ENCODE results near the gene EGR4. TPM values are rescaled to one million over a fixed set of nuclear protein-coding genes. Genes with fewer than 3 reads are reported as not detected.

The EGR4 gene
- total RNA-seq, 6 experiments from 2014 or later = not detected

- 47% methylated on average over 3 of the region's 3 CpGs for WGBS (ENCODE audit: insufficient coverage, low coverage, low lambda C conversion rate, missing lambda C conversion rate)
- H3K27me3 ChIP-seq = no peaks in the 10 kb centered on the region
- TF ChIP-seq POLR2A (IDR thresholded peaks at IDR 0.05) (no peak), CTCF (IDR thresholded peaks at IDR 0.05) (no peak)
Measured at GRCh38 chr2:73300926-73301325, 7.6 kb upstream of the EGR4 start.

GRCh38 chr2:73297586-73297985 lies 4.2 kb upstream of the EGR4 start:
- no peaks in the 10 kb centered on the region for H3K36me3 ChIP-seq
- no peak for TF ChIP-seq CTCF (IDR thresholded peaks at IDR 0.05)
- no peak for TF ChIP-seq POLR2A (IDR thresholded peaks at IDR 0.05)
- intact Hi-C loops (cut with DNase I) = no loop called here
- peaks cover 0 to 16% of the 10 kb centered on the region in 2 donors for H3K27me3 ChIP-seq
- H3K4me3 ChIP-seq = no peak overlapping the region
- H3K9me3 ChIP-seq = no peaks in the 10 kb centered on the region
- no peak for ATAC-seq
- no peak overlapping the region for H3K27ac ChIP-seq
- H3K4me1 ChIP-seq = peaks cover 0 to 5% (median 0%) of the 10 kb centered on the region in 4 donors
- WGBS (ENCODE audit: insufficient coverage, low coverage, low lambda C conversion rate, missing lambda C conversion rate) = 28% methylated on average over 4 of the region's 4 CpGs
- no peak for DNase-seq

More at GRCh38 chr2:73300926-73301325, 7.6 kb upstream of the EGR4 start:
- no peak overlapping the region for H3K27ac ChIP-seq
- H3K4me1 ChIP-seq = no peaks in the 10 kb centered on the region
- intact Hi-C loops (cut with DNase I) = no loop called here
- H3K9me3 ChIP-seq = no peaks in the 10 kb centered on the region
- no peak for ATAC-seq
- H3K4me3 ChIP-seq = no peak overlapping the region
- no peaks in the 10 kb centered on the region for H3K36me3 ChIP-seq
- no peak for DNase-seq

- peaks cover 0 to 5% (median 0%) of the 10 kb centered on the region in 4 donors for H3K4me1 ChIP-seq
- intact Hi-C loops (cut with DNase I) = no loop called here
- H3K9me3 ChIP-seq = no peaks in the 10 kb centered on the region
- H3K36me3 ChIP-seq = no peaks in the 10 kb centered on the region
- no peak for TF ChIP-seq POLR2A (IDR thresholded peaks at IDR 0.05)
- TF ChIP-seq CTCF (IDR thresholded peaks at IDR 0.05) = no peak
- H3K27me3 ChIP-seq = peaks cover 0 to 16% of the 10 kb centered on the region in 2 donors
- 0% methylated on average over 1 of the region's 2 CpGs for WGBS (ENCODE audit: insufficient coverage, low coverage, low lambda C conversion rate, missing lambda C conversion rate)
- no peak overlapping the region for H3K4me3 ChIP-seq
- H3K27ac ChIP-seq = no peak overlapping the region
- DNase-seq (no peak), ATAC-seq (no peak)
Measured at GRCh38 chr2:73297151-73297559, 3.8 kb upstream of the EGR4 start.

- no peaks in the 10 kb centered on the region for H3K36me3 ChIP-seq
- TF ChIP-seq CTCF (IDR thresholded peaks at IDR 0.05) (no peak), POLR2A (IDR thresholded peaks at IDR 0.05) (no peak)
- no peak overlapping the region for H3K27ac ChIP-seq
- H3K9me3 ChIP-seq = no peaks in the 10 kb centered on the region
- ATAC-seq (no peak), DNase-seq (no peak)
- WGBS (ENCODE audit: insufficient coverage, low coverage, low lambda C conversion rate, missing lambda C conversion rate) = 7% methylated on average over 5 of the region's 5 CpGs
- intact Hi-C loops (cut with DNase I) = no loop called here
- peaks cover 0 to 5% (median 0%) of the 10 kb centered on the region in 4 donors for H3K4me1 ChIP-seq
- peaks cover 0 to 25% of the 10 kb centered on the region in 2 donors for H3K27me3 ChIP-seq
- H3K4me3 ChIP-seq = no peak overlapping the region
Measured at GRCh38 chr2:73295751-73296400, 2.5 kb upstream of the EGR4 start.

Measured in right lobe of liver (tissue), 6 donors.